PFSK-1 (cell line): ENCODE measurements around the gene SELENON.

Source experiments
- FOXP2 ChIP-seq: optimal IDR thresholded peaks from 2 replicates; pipeline ENCODE3; 2011; ENCODE audit warnings: borderline replicate concordance, control low read depth, inconsistent platforms; ENCODE audit not compliant: insufficient read depth; ENCODE audit errors: extremely low read length, extremely low read depth
- POLR2AphosphoS5 ChIP-seq: IDR thresholded peaks from 2 replicates; pipeline ENCODE4 v1.6.1; 2012; ENCODE audit warnings: low read depth, mild to moderate bottlenecking, control low read depth, low read length, moderate library complexity
- SIN3A ChIP-seq: IDR thresholded peaks from 2 replicates; pipeline ENCODE4 v1.6.1; 2012; ENCODE audit warnings: mild to moderate bottlenecking, low read length, moderate library complexity, borderline replicate concordance; ENCODE audit not compliant: insufficient read depth
- TAF1 ChIP-seq: IDR thresholded peaks from 2 replicates; pipeline ENCODE4 v1.6.1; 2012; ENCODE audit warnings: low read length, control low read depth, borderline replicate concordance; ENCODE audit not compliant: insufficient read depth
- TF ChIP-seq, protein P1 (sequence below), 2 experiments: IDR thresholded peaks; 2 replicates each; pipeline versions ENCODE4 v1.6.1 to v1.8.0; 2011 to 2012; ENCODE audit warnings: low read depth in 2 of 2, low read length in 2 of 2, control low read depth in 1 of 2, inconsistent platforms in 1 of 2, mild to moderate bottlenecking in 1 of 2, moderate library complexity in 1 of 2; ENCODE audit not compliant: insufficient read depth in 1 of 2

Gene SELENON

GRCh38 chr1:25813734-25814471 lies 13.9 kb downstream of the SELENON start:
- no peak for TF ChIP-seq TAF1
- no peak for TF ChIP-seq SIN3A
- no peak for TF ChIP-seq POLR2AphosphoS5
- no peak for TF ChIP-seq FOXP2

DNA sequence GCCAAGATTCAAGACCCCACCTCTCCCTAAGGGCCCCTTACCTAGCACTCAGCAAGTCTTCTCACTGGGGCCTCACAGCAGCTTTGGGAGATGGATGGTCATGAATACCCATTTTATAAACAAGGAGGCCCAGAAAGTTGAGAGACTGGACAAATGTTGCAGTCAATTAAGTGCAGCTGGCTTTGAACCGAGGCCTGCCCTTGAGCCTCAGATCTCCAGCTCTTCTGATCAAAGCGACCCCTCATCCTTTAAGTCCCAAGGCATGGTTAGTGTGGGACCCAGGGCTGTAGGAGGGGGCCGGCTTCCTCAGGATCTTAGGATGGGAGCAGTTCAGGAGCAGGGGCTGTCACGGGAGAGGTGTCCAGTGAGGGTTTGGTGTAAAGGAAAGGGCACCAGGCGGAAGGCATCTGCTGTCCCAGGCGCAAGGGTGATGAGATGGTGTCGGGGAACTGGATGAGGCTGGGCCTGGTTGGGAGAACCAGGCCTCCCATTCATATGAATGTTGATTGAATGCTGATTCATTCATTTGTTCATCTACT lies 14.6 kb downstream of the SELENON start:
- TF ChIP-seq POLR2AphosphoS5 (no peak), SIN3A (no peak), FOXP2 (no peak), TAF1 (no peak)
- TF ChIP-seq, protein P1, sequence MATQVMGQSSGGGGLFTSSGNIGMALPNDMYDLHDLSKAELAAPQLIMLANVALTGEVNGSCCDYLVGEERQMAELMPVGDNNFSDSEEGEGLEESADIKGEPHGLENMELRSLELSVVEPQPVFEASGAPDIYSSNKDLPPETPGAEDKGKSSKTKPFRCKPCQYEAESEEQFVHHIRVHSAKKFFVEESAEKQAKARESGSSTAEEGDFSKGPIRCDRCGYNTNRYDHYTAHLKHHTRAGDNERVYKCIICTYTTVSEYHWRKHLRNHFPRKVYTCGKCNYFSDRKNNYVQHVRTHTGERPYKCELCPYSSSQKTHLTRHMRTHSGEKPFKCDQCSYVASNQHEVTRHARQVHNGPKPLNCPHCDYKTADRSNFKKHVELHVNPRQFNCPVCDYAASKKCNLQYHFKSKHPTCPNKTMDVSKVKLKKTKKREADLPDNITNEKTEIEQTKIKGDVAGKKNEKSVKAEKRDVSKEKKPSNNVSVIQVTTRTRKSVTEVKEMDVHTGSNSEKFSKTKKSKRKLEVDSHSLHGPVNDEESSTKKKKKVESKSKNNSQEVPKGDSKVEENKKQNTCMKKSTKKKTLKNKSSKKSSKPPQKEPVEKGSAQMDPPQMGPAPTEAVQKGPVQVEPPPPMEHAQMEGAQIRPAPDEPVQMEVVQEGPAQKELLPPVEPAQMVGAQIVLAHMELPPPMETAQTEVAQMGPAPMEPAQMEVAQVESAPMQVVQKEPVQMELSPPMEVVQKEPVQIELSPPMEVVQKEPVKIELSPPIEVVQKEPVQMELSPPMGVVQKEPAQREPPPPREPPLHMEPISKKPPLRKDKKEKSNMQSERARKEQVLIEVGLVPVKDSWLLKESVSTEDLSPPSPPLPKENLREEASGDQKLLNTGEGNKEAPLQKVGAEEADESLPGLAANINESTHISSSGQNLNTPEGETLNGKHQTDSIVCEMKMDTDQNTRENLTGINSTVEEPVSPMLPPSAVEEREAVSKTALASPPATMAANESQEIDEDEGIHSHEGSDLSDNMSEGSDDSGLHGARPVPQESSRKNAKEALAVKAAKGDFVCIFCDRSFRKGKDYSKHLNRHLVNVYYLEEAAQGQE (IDR thresholded peaks at IDR 0.05; ENCODE audit: insufficient read depth in 1 of 2, low read depth in 2 of 2, low read length in 2 of 2): no peak

DNA sequence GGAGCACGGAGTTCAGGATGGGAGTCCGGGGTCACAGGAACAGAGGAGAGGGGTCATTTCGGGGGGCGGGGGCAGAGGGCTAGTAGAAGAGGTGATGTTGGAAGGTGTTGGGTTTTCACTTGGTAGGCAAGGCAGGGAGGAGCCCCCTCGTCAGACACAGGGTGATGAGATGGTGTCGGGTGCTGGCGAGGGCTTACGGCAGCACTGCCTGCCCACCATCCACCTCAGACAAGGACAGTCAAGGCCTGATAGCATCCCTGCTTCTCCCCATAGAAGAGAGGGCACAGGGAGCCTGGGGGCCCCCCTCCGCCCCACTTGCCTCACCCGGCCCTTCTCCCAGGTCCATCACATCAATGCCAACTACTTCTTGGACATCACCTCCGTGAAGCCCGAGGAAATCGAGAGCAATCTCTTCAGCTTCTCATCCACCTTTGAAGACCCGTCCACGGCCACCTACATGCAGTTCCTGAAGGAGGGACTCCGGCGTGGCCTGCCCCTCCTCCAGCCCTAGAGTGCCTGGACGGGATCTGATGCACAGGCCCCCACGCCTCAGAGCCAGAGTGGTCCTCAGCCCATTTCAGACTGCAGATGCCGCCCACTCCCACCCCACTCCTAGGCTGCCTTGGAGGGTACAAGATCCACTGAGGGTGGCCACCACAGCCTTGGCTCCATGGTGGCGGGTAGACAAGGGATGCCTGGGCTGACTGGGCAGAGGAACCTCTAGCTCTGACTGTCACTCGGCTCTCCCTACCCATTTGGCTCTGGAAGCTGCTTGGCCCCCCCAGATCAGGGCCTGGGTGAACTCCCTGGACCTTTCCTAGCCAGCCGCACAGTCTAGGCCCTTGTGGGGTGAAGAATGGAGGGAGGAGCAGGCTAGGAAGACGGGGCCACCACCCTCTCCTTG lies 15.5 kb downstream of the SELENON start:
- TF ChIP-seq, protein P1 (IDR thresholded peaks at IDR 0.05; ENCODE audit: insufficient read depth in 1 of 2, low read depth in 2 of 2, low read length in 2 of 2): no peak
- TF ChIP-seq TAF1 (no peak), SIN3A (no peak), FOXP2 (no peak), POLR2AphosphoS5 (no peak)

DNA sequence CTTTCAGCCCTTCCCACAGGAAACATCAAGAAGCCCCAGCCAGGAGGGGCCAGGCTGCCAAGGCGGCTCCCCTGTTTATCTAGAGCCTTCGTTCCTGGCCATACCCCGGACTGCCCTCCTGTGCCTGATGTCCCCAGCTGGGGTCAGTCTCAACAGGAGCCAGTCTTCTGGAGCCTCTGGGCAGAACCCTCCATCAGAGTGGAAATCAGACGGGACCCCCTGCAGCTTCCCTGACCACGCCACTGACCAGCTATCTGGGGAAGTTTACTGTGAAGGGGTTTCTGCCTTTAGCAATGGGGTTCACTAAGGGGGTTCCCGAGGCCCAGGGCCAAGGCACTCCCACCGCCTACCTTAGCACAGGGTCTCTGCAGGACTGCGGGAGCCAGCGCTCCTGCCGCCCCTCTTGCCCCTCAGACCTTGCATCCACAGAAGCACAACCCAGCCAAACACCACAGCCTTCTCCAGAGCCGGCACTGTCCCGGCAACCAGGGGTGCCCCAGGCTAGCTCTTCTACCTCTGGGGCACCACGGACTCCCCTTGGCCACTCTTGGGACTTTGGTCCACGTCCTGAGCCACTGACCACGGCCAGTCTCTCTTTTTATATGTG lies 16.2 kb downstream of the SELENON start:
- TF ChIP-seq, protein P1 (IDR thresholded peaks at IDR 0.05; ENCODE audit: insufficient read depth in 1 of 2, low read depth in 2 of 2, low read length in 2 of 2): no peak
- no peak for TF ChIP-seq FOXP2

DNA sequence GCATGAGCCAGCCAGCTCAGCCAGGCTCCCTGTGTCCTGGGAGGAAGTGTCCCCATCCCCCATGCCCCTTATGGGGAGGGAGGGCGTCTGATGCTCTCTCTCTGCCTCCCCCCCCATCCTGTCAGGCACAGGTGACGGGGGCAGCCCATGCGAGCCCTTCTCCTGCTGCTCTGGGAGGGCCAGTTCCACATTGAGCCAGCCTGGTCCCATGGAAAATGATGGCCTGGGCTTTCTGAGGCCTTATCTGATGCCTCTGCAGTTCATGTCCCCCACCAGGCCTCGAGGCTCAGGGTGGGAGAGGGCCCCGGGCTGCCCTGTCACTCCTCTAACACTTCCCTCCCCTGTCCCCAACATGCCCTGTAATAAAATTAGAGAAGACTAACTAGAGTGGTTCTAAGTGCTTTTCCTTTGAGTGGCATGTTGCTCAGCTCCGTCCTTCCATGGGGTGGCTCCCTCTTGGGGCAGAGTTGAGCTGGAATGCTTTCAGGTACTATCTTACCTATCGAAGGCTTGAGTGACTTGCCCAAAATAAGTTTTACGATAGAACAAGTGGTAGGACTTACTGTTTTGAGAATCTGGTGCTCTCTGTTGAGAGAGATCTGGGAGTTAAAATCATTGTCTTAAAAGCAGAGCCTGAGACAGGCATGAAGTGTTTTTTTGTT lies 18.0 kb downstream of the SELENON start:
- TF ChIP-seq TAF1 (no peak), FOXP2 (no peak), SIN3A (no peak), POLR2AphosphoS5 (no peak)
- TF ChIP-seq, protein P1 (IDR thresholded peaks at IDR 0.05; ENCODE audit: insufficient read depth in 1 of 2, low read depth in 2 of 2, low read length in 2 of 2): no peak
